Measurements from ENCODE around the gene NKIRAS1. TPM values are rescaled to one million over a fixed set of nuclear protein-coding genes. Genes with fewer than 3 reads are reported as not detected.
"Not testable (repeated sequence)": the region's sequence is repeated elsewhere in the genome, so short reads cannot be mapped to it uniquely, and the experiment has no call there.

The NKIRAS1 gene
- total RNA-seq, 1 experiment from 2014 or later = 11.9 TPM

DNA sequence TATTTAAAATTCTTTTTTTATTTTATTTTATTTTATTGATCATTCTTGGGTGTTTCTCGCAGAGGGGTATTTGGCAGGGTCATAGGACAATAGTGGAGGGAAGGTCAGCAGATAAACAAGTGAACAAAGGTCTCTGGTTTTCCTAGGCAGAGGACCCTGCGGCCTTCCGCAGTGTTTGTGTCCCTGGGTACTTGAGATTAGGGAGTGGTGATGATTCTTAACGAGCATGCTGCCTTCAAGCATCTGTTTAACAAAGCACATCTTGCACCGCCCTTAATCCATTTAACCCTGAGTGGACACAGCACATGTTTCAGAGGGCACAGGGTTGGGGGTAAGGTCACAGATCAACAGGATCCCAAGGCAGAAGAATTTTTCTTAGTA lies 46.1 kb downstream of the NKIRAS1 start:
- not testable (repeated sequence) for DNase-seq (ENCODE audit: low spot score)

DNA sequence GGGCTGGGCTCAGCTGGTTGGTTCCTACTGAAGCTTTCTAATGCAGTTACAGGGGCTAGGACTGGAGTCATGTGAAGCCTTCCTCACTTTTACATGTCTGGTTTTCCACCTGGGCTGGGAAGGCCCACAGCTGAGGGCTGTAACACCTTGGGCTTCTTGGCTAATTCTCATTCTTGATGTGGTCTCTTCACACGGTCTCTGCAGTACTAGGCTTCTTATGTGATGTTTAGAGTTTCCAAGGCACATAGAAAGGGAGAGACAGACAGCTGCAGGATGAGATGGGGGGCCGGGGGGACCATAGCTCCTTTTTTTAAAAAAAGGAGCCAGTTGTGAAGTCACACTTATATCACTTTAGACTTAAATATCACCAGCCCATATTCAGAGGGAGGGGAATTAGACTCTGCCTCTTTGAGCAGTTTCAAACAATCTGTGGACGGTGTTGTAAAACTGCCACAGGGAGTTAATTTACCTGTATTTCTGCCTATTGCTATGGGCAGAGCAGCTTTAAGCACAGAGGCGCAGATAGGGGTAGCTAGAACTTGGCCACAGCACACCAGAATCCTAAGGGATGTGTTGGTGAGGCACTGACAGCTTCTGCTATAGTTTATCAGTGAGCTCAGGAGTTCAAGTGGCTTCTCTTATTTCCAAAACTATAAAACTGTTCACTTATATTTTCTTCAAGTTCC lies 46.7 kb downstream of the NKIRAS1 start:
- no peak for DNase-seq (ENCODE audit: low spot score)

DNA sequence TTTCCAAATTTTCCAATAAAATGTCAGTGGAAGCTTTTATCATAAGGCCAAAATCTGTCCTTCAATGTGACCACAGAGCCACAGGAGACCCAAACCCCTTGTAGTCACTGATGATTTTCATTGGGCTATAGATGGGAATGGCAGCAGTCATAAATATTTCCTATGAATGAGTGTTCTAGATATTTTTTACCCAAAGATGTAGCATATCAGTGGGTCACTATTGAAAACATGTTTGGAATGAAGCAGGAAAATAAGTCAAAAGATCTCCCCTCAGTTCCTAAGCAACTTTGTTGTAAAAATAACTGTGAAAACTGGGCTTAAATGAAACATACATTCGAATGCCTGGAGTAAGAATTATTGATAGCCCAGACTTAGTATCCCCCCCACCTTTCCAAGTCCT lies 49.0 kb downstream of the NKIRAS1 start:
- DNase-seq (ENCODE audit: low spot score) = no peak

DNA sequence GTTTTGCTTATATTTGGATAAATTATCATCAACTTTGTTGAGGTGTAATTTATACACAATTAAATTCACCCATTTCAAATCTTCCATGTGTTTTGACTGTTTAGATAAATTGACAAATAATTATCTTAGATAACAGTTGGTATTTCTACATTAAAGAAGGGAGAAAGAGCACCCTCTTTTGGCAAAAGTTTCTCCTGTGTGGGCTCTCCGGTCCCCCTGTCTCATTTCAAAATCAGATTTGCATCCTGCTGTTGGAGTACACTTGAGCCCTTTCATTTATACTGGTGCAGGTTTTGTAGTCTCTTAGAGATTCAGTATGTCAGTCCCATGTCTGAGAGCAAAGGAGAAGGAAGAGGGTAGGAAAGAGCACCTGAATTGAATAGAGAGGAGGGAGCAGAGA lies 49.4 kb downstream of the NKIRAS1 start:
- DNase-seq (ENCODE audit: low spot score) = no peak

DNA sequence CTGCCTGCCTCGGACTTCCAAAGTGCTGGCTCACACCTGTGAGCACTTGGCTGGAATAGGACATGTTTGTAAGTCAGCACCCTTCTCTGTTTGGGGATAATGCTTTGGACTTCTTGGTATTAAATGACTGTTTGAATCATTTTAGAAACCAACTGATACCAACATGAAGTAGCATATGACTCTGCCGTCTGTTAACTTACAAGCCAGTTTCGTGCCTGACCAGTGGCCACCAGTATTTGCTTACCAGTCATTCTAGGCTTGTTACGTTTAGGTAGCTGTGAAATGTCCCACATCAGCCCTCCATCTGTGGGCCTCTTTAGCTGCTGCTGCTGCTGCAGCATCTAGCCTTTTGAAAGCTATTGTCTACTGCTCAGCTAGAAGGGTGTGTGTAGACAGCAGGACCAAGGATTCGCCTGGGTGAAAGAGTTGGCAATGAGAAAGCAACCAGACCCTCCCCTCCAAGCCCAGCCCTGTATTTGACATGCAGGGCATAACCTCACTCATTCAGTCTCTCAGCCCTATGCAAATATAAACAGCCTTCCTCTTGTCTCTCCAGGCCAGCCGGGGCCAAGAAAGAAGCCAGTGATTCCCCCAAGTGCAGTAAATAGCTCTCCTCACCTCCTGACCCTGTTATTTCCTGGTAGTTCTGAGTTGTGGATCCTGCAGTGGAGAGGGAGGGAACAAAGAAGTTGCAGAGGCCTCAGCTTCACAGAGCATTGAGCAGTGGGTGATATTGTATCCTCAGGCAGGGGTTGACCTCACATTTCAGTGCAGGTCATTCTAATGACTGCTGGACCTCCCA lies 51.0 kb downstream of the NKIRAS1 start:
- DNase-seq (ENCODE audit: low spot score) = no peak

DNA sequence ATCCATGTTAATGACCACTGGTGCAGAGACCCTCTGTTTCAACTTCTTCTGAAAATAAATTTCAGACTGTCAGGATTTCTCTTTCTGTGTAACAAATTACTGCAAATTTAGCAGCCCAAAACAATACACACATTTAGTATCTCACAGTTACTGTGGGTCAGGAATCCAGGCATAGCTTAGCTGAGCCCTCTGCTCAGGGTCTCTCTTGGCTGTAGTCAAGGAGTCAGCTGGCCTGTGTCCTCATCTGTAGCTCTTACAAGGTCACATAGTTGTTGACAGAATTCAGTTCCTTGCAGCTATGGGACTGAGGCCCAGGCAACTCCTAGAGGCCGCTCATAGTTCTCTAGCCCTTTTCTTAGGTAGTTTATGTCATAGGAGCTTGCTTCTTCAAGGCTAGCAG lies 51.9 kb downstream of the NKIRAS1 start:
- DNase-seq (ENCODE audit: low spot score) = no peak

DNA sequence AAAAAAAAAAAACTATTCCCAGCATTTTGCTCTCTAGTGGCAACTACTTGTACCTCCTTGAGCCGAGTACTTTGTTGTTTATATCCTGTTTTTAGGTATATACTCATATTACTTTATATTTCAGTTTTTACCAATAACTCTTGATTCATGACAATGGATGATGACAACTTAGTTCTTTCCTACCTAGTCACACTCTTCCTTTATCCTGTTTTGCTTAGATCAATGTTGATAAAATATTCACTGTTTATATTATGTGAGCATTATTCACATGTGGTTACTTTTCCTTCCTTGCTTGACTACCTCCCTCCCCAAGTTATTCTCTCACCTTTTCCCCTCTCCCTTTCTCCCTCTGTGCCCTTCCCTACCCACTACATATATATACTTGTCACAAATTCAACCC lies 53.7 kb downstream of the NKIRAS1 start:
- no peak for DNase-seq (ENCODE audit: low spot score)

DNA sequence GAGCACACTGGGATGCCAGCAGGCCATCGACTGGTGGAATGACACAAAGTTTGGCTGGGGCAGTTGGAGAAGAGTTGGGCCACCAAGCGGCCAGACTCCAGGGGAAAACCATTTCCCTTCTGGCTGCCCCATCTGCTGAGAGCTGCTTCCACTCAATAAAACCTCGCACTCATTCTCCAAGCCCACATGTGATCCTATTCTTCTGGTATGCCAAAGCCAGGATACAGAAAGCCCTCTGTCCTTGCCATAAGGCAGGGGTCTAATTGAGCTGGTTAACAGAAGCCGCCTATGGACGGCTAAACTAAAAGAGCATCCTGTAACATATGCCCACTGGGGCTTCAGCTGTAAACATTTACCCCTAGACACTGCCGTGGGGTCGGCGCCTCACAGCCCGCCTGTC lies 55.1 kb downstream of the NKIRAS1 start:
- no peak for DNase-seq (ENCODE audit: low spot score)

DNA sequence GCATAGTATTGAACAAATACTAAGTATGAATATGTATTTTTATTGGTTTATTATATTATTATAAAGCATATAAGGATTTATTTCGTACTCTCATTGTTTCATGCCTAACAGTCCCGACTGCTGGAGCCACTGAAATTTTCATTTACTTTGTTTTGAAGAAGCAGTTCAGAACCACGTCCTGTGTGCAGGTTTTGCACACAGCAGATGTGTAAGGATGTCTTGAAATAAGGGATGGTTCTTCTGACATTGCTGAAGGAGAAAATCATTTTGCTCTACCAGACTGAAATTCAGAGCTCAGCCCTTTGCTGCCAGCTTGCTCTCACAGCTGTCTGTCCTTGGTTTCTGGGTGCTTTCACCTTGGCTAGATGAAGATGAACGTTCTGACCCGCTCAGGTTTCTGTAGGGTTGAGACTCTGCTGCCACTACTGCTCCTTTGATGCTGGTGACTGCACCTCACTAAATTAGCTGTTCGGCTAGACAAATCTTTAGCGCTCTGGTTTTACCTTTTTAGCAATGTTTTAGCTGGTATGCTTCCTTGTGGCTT lies 56.9 kb downstream of the NKIRAS1 start:
- DNase-seq (ENCODE audit: low spot score) = no peak

DNA sequence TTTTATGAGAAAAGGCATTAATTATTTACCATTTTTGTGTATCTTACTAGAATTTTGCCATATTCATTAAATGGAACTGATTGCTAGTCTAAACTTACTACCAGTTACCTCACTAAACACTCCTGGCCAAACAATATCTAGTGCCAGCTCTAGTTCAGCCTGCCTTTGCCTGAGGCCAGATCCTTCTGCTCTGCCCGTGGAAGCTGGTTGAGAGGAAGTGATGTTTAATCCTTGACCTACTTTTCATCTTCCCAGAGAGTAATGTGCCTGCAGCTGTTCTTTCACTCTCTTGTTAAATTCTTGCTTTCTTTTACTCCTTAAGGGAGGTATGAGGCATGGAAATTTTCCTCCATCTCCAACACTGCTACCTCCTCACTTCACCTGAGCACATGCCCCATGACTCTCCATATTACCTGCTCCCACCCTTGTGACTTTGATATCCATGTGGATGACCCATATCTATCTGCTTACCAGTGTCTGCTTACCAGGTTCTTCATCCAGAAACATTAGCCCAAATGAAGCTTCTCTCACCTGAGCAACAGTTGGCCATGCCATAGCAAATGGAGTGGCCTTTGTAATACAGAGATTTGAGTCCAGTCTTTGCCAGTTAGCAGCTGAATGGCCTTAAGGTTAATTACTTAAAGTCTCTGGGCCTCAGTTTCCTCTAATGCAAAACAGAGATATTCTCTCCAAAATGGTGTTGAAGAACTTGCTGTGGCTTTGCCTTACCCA lies 57.6 kb downstream of the NKIRAS1 start:
- peak; percentile 56 for DNase-seq (ENCODE audit: low spot score)

DNA sequence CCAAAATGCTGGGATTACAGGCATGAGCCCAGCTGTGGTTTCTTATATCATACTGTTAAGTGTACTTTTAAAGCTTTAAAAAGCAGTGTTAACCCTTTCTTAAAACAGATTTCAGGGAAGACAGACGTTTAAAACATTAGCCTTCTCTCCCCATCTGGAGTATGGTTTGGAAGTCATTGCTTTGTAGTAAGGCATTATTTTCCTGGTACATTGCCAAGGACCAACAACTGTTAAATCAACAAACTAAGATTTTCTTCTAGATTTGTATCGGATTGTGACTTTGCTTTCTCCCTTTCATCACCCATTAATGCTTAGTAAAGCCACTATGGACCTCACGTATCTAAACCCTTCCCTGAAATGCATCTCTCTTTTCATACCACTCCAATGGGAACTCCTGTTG lies 60.5 kb downstream of the NKIRAS1 start:
- peak; percentile 27 for DNase-seq (ENCODE audit: low spot score)

DNA sequence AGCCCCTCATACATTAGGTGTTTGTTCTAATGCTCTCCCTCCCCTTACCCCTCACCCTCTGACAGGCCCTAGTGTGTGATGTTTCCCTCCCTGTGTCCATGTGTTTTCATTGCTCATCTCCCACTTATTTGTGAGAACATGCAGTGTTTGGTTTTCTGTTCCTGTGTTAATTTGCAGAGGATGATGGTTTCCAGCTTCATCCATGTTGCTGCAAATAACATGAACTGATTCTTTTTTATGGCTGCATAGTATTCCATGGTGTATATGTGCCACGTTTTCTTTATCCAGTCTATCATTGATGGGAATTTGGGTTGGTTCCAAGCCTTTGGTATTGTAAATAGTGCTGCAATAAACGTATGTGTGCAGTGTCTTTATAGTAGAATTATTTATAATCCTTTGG lies 67.3 kb downstream of the NKIRAS1 start:
- not testable (repeated sequence) for DNase-seq (ENCODE audit: low spot score)

DNA sequence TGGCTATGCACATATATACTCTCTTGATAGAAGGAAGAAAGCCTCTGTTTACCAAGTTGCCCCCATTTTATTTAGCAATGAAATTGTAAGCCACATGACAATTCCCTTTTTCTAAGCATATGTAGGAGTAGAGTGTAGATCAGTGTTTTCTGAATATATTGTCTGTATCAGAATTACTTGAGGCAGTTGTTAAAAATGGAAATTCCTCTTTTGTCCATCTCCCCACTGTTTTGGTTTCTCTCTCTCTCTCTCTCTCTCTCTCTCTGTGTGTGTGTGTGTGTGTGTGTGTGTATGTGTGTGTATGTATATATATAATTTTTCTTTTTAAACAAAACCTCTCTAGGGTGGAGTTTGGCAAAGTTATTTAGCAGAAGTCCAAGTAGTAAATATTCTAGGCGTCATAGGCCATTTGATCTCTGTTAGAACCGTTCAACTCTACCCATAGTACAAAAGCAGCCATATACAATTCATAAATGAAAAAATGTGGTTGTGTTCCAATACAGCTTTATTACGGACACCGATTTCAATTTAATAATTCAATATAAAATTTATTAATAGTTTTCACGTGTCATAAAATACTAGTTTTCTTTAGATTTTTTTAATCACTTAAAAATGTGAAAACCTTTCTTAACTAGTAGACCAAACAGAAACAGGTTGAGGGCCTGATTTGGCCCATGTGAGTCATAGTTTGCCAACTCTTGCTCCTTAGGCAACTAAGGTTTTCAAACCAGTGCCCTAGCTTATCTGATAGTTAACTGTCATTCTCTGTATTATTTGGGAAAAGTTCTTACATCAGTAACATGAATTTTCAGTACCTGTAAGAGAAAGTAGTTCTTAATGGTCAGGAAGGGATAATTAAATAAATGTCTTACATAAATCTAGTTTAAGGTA lies 71.2 kb downstream of the NKIRAS1 start:
- DNase-seq (ENCODE audit: low spot score) = no peak

DNA sequence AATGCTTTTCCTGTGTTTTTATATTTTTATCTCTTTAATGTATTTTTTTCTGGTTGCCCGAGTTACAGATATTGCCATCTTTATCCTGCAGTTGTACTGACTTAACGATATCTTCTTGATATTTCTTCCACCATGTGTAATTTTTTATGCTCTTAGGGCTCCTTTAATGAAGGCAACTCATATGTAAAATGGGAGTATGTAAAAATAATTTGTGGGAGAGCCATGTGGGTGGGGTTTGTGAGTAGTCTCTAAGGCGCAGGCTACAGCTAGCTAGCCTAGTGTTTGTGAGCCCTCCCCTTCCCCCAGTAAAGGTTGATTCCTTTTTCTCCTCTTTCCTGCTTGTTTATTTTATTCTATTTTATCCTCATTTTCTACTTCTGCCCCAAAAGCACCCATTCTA lies 72.9 kb downstream of the NKIRAS1 start:
- DNase-seq (ENCODE audit: low spot score) = no peak

Other genes with a start within 250 kb of the NKIRAS1 start
- 62.5 and 81.4 TPM in 2 replicates for gene UBE2E1, start 111.0 kb downstream of the NKIRAS1 start, total RNA-seq (2014; rRNA removed; shearing (Covaris generic))
- 2,293 and 2,465 TPM in 2 replicates for gene RPL15, start 142 bp upstream of the NKIRAS1 start, total RNA-seq (2014; rRNA removed; shearing (Covaris generic))
- 17.7 and 20.2 TPM in 2 replicates for gene NR1D2, start 28.3 kb upstream of the NKIRAS1 start, total RNA-seq (2014; rRNA removed; shearing (Covaris generic))